Mucosa of rectum (tissue), 2 donors: ENCODE data around the gene CBLB.
A peak's percentile ranks its signal among the peaks of the same experiment; 100 is the strongest.
"Not testable (repeated sequence)": the region's sequence is repeated elsewhere in the genome, so short reads cannot be mapped to it uniquely, and the experiment has no call there.

Source experiments
- H3K27ac ChIP-seq, 2 donors: one replicate each; pipeline ENCODE4 v1.7.0; 2013; ENCODE audit warnings: inconsistent platforms in 2 of 2, low read depth in 2 of 2, low read length in 2 of 2
- H3K27me3 ChIP-seq, 2 donors: one replicate each; pipeline ENCODE4 v1.7.0; 2013; ENCODE audit warnings: low read length in 2 of 2; ENCODE audit not compliant: control insufficient read depth in 2 of 2, insufficient read depth in 2 of 2
- H3K36me3 ChIP-seq, 2 donors: one replicate each; pipeline ENCODE4 v1.7.0; 2013; ENCODE audit warnings: low read length in 2 of 2; ENCODE audit not compliant: control insufficient read depth in 2 of 2, insufficient read depth in 2 of 2
- H3K4me1 ChIP-seq, 2 donors: one replicate each; pipeline ENCODE4 v1.7.0; 2013; ENCODE audit warnings: low read length in 2 of 2, mild to moderate bottlenecking in 1 of 2; ENCODE audit not compliant: control insufficient read depth in 2 of 2, insufficient read depth in 2 of 2
- H3K4me3 ChIP-seq, 2 donors: one replicate each; pipeline ENCODE4 v1.7.0; 2013; ENCODE audit warnings: low read length in 2 of 2
- H3K9ac ChIP-seq, 2 donors: one replicate each; pipeline ENCODE4 v1.7.0; 2013; ENCODE audit warnings: low read length in 2 of 2, low read depth in 1 of 2, mild to moderate bottlenecking in 1 of 2
- H3K9me3 ChIP-seq, 2 donors: one replicate each; pipeline ENCODE4 v1.7.0; 2013; ENCODE audit warnings: low read length in 2 of 2; ENCODE audit not compliant: control insufficient read depth in 2 of 2
- donor health status: healthy.
- donor health status: Normal muscosa, but diverticular disease.

CBLB gene

DNA sequence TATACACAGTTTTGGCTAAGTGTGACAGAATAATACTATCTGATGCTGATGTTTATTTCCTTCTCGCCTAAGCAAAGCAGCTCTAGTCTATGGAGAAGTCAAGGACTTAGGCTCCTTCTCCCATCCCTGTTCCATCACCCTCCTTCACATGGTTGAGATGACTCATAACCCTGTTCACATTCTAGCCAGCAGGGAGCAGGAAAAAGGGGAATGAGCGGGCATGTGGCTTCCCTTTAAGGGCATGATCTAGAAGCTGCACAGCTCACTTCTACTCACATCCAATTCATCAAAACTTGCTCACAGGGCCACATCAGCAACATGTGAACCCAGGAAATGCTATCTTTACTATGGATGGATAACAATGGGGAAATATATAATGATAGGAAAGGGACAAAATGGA lies 40.9 kb downstream of the CBLB start:
- H3K27me3 ChIP-seq: no peaks in the 10 kb centered on the region
- no peak overlapping the region for H3K4me3 ChIP-seq
- no peak overlapping the region for H3K9ac ChIP-seq
- H3K9me3 ChIP-seq: no peaks in the 10 kb centered on the region
- peaks cover 1 to 19% of the 10 kb centered on the region in 2 donors for H3K4me1 ChIP-seq
- H3K27ac ChIP-seq: peak overlapping the region in 1 of 2 donors; percentile 10
- H3K36me3 ChIP-seq: no peaks in the 10 kb centered on the region

DNA sequence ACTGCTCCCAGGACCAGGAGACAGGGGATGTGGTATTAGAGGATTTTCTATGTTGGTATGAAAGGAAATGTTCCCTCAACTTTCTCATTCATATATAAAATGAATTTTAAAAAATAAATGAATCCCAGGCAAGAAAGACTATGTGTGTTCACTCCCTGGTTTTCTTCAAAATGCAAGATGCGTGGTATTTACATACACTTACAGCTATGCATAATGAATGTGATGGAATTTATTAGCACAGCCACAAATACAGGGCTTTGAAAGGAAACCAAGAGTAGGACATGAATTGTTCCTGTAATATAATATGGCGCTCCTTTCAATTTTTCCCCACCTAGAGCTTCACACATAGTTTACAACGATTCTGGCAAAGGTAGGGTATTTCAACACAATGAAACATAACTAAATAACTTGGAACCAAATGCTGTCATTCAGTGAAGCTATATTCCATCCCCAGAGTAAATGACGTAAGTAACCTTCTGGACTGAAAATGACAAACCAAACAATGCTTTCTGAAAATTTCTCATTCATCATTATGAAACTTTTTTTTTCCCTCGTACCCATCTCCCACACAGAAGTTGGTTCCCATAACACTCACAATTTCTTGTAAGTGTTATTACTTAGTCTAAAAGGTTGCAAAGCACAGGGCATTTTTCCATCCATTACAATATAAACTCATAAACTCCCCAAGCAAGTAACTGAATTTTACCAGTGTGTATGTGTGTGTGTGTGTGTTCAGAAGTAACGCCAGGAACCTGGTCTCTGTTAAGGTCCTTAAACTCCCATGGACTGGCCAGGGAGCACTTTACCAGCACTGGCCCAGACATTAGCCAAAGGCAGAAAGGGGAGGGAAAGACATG lies 41.8 kb downstream of the CBLB start:
- Histone ChIP-seq H3K27ac (no peak overlapping the region), H3K27me3 (no peaks in the 10 kb centered on the region)

DNA sequence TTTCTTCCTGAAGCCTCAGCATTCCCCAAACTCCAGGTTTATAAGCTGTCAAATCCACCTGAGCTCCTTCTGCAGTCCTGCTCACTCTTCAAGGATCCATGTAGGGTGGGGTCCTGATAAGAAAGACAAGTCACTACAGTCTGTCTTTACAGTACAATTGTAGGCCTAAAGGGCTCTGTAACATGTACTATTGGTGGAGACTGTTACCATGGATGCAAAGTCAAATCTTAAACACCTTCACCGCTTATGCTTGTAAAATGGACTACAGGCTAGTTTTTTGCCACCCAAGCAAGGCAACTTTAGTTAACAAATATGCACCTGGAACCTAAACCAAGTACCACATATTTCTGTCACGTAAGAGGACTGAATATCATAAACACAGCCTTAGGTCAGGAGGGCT lies 44.7 kb downstream of the CBLB start:
- H3K36me3 ChIP-seq: no peaks in the 10 kb centered on the region
- H3K9me3 ChIP-seq: no peaks in the 10 kb centered on the region
- no peaks in the 10 kb centered on the region for H3K27me3 ChIP-seq
- peaks cover 5 to 22% of the 10 kb centered on the region in 2 donors for H3K4me1 ChIP-seq
- H3K4me3 ChIP-seq: no peak overlapping the region
- H3K9ac ChIP-seq: no peak overlapping the region
- peak overlapping the region; percentile 20 to 62 for H3K27ac ChIP-seq

More for the DNA sequence above, 41.8 kb downstream of the CBLB start:
- H3K4me1 ChIP-seq: peaks cover 5 to 25% of the 10 kb centered on the region in 2 donors
- H3K36me3 ChIP-seq: no peaks in the 10 kb centered on the region
- no peaks in the 10 kb centered on the region for H3K9me3 ChIP-seq
- H3K4me3 ChIP-seq: no peak overlapping the region
- H3K9ac ChIP-seq: no peak overlapping the region

DNA sequence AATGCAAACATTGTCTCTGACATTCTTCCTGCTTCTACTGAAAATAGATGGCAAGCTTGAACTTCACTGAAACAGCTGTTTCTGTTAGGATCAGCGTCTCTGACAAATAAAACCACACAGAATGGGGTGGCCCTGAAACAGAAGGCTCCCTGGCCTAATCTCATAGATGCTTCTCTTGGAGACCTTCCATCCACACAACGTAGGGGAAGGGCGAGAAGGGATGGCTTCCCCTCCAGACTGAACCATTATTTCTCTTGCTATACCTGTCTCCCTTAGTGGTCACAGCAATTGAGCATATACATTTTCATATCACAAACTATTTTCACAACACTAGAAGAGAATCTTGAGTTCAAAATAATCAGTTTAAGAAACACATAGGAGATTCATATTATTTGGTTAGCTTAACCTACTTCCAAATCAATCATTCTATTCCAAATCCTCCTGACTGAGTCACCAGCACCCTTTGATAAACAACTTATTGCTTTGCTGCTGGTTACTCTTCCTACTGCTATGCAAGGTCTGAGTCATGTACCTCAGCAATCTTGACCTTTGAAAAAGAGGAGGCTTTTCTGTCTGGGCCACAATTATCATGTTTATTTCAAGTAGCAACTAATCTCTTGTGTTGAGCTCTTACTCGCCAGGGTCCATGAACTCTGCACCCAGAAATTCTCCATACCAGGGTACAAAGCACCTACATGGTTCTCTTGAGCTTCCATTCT lies 45.5 kb downstream of the CBLB start:
- no peaks in the 10 kb centered on the region for H3K9me3 ChIP-seq
- peaks cover 5 to 22% of the 10 kb centered on the region in 2 donors for H3K4me1 ChIP-seq
- H3K36me3 ChIP-seq: no peaks in the 10 kb centered on the region
- peak overlapping the region; percentile 38 to 62 for H3K27ac ChIP-seq
- no peak overlapping the region for H3K9ac ChIP-seq
- H3K4me3 ChIP-seq: no peak overlapping the region
- no peaks in the 10 kb centered on the region for H3K27me3 ChIP-seq

DNA sequence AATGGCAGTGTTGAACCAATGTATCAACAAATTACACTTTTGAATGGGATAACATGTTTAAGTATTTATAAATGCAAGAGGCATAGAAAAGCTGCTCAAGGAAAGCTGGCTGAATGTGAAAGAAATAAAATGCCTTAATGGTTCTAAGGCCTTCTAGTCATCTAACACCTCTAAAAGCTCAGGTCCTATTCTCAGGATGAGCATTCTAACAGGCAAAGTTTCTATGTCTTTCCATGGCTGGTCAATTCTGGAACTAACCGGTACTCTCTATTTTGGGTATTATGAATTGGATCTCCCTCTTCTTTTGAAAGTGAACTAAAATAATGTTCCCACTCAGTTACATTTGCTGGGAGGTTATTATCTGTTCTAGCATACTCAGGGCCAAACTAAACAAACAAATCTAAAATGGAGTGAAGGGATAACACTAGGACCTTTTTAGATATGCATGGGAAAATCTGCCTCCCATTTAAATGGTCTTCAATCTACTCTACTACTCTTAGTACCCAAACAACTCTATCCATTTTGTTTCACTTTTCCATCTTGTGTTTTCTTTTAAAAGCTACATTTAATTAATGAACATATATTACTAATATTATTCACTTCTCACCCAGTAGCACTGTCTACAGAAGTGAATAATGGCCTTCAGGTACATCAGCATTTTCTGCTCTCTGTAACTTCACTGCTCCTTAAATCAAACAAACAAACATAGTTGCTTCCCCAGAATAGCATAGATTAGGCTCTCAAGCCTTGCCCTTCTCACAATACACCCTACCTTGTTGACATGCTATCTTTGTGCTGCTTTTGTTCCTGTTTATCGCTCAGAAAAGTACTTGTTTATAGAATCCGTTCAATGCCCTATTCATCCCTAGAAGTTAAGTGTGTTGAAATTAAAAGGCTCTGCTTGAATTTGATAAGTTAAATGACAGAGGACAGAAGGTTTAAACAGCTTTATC lies 46.4 kb downstream of the CBLB start:
- Histone ChIP-seq H3K36me3 (no peaks in the 10 kb centered on the region), H3K4me3 (no peak overlapping the region), H3K27me3 (no peaks in the 10 kb centered on the region), H3K27ac (peak overlapping the region; percentile 38 to 62), H3K9me3 (no peaks in the 10 kb centered on the region), H3K4me1 (peaks cover 5 to 22% of the 10 kb centered on the region in 2 donors), H3K9ac (no peak overlapping the region)

DNA sequence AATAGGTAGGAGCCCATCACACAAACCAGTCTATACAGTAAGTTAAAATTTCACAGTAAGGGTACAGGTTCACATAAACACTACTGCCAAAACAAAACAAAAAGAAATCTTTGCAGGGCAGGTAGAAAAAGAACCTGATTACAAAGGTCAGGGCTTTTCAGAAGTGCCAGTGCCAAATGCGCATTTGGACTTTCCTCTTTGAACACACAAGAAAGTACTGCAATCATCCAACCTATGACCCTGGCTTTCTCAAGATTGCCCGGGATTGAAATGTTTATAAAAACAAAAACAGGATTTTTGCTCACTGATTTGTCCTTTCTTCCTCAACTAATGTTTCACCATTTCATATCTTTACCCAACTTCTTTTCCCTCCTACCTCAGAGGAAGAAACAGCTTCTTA lies 47.4 kb downstream of the CBLB start:
- H3K27me3 ChIP-seq: no peaks in the 10 kb centered on the region
- no peaks in the 10 kb centered on the region for H3K9me3 ChIP-seq
- H3K27ac ChIP-seq: no peak overlapping the region
- peaks cover 5 to 22% of the 10 kb centered on the region in 2 donors for H3K4me1 ChIP-seq
- no peaks in the 10 kb centered on the region for H3K36me3 ChIP-seq
- H3K9ac ChIP-seq: no peak overlapping the region
- H3K4me3 ChIP-seq: no peak overlapping the region

DNA sequence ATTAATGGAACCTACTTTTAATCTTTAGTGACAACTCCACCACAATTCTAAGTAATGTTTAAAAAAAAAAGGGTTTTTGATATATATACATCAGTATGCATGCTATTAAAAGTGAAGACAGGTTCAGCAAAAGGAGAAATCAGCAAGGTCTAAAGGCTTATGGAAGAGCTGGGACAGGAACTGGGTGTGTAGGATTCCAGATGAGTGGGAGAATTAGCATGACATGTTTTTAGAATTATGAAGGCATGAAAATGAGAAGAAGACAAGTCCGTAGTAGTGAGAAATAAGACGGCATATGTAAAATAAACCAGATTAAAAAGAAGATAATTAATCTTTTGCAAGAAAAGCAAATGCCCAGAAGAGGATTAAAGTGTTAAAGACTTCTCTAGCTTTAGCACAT lies 52.0 kb downstream of the CBLB start:
- no peak overlapping the region for H3K27ac ChIP-seq
- peaks cover 0 to 2% of the 10 kb centered on the region in 2 donors for H3K4me1 ChIP-seq
- H3K36me3 ChIP-seq: no peaks in the 10 kb centered on the region
- no peaks in the 10 kb centered on the region for H3K27me3 ChIP-seq
- H3K4me3 ChIP-seq: no peak overlapping the region
- H3K9me3 ChIP-seq: no peaks in the 10 kb centered on the region
- H3K9ac ChIP-seq: no peak overlapping the region

DNA sequence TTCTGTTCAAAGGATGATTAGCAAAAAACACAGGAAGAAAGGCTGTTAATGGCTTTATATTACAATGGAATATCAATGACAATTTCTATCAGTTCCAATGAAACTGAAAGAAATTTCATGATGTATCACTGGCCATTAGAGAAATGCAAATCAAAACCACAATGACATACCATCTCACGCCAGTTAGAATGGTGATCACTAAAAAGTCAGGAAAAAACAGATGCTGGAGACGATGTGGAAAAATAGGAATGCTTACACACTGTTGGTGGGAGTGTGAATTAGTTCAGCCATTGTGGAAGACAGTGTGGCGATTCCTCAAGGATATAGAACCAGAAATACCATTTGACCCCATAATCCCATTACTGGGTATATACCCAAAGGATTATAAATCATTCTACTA lies 53.5 kb downstream of the CBLB start:
- H3K9ac ChIP-seq, H3K4me3 ChIP-seq, H3K9me3 ChIP-seq, H3K27me3 ChIP-seq, H3K36me3 ChIP-seq, H3K4me1 ChIP-seq, H3K27ac ChIP-seq: not testable (repeated sequence)

DNA sequence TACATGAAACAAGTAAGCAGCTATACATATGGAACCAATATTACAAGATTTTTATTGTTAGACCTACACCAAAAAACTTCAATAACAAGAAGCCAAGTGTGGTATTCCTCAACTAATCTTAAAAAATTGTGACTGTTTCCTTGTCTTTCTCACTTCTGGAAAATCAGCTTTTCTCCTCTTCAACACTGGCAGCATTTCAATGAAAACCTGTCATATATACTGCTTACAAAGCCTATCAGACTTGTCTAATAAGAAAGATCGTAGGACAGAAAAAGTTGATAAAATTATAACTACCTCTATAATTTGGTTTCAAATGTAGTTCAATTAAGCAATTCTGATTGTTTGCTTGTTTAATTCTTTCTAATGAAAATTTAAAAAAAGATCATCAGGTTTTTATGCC lies 55.1 kb downstream of the CBLB start:
- Histone ChIP-seq H3K4me1 (peaks cover 5 to 11% of the 10 kb centered on the region in 2 donors), H3K36me3 (no peaks in the 10 kb centered on the region), H3K9ac (no peak overlapping the region), H3K4me3 (no peak overlapping the region), H3K9me3 (no peaks in the 10 kb centered on the region), H3K27ac (no peak overlapping the region), H3K27me3 (no peaks in the 10 kb centered on the region)
